Parathyroid adenoma (tissue), 2 donors: ENCODE measurements around the gene REEP1.
A peak's percentile ranks its signal among the peaks of the same experiment; 100 is the strongest.

Experiments used
- H2AFZ ChIP-seq: fragments of 300-600 bp; sonication (generic); one replicate; pipeline ENCODE4 v1.7.0; 2017; ENCODE audit warnings: antibody characterized with exemption, mild to moderate bottlenecking
- H3K27ac ChIP-seq: fragments of 300-600 bp; sonication (generic); one replicate; pipeline ENCODE4 v1.7.0; 2017
- H3K27me3 ChIP-seq: fragments of 300-600 bp; sonication (generic); one replicate; pipeline ENCODE4 v1.7.0; 2017; ENCODE audit warnings: low read length; ENCODE audit not compliant: control insufficient read depth, insufficient read depth
- H3K36me3 ChIP-seq: fragments of 300-600 bp; sonication (generic); one replicate; pipeline ENCODE4 v1.7.0; 2017; ENCODE audit warnings: low read length; ENCODE audit not compliant: control insufficient read depth, insufficient read depth
- H3K4me1 ChIP-seq: fragments of 300-600 bp; sonication (generic); one replicate; pipeline ENCODE4 v1.7.0; 2017; ENCODE audit warnings: control low read depth
- H3K4me2 ChIP-seq: fragments of 300-600 bp; sonication (generic); one replicate; pipeline ENCODE4 v1.7.0; 2017; ENCODE audit warnings: low read length
- H3K4me3 ChIP-seq: fragments of 300-600 bp; sonication (generic); one replicate; pipeline ENCODE4 v1.7.0; 2017; ENCODE audit warnings: low read depth, low read length
- H3K79me2 ChIP-seq: fragments of 300-600 bp; sonication (generic); one replicate; pipeline ENCODE4 v1.7.0; 2017; ENCODE audit warnings: control low read depth
- H3K9ac ChIP-seq: fragments of 300-600 bp; sonication (generic); one replicate; pipeline ENCODE4 v1.7.0; 2017; ENCODE audit warnings: mild to moderate bottlenecking
- H3K9me3 ChIP-seq: fragments of 300-600 bp; sonication (generic); one replicate; pipeline ENCODE4 v1.7.0; 2017; ENCODE audit warnings: low read length; ENCODE audit not compliant: control insufficient read depth
- TF ChIP-seq, protein P1 (sequence below): fragments of 300-600 bp; sonication (generic); IDR thresholded peaks from one replicate; pipeline ENCODE4 v1.7.0; 2017; ENCODE audit warnings: antibody characterized with exemption, mild to moderate bottlenecking
- donor health status: primary hyperparathyroidism.

REEP1 gene

DNA sequence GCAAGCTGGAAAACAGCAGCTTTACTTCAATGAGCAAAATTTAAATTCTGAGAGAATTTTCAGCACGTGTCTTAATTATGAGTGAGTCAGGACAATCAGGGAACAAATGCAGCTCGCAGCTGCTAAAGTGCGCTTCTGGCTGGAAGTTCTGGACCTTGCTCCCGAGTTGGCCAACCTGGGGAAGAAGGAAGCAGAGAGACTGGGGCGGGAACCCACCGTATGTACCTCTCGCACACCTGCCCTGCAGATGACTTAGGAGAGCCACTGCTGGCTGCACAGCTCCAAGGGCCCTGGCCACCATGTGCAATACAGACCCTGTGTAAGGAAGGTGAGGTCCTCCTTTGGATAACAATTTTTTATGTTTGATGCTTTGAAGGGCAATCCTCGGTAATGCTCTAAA is 42.4 kb downstream of the REEP1 start:
- Histone ChIP-seq H3K4me1 (peaks cover 10% of the 10 kb centered on the region), H3K4me3 (no peak overlapping the region), H3K27me3 (no peaks in the 10 kb centered on the region), H3K4me2 (no peak overlapping the region), H3K36me3 (no peaks in the 10 kb centered on the region), H2AFZ (no peak overlapping the region), H3K79me2 (no peaks in the 10 kb centered on the region), H3K9me3 (no peaks in the 10 kb centered on the region), H3K27ac (no peak overlapping the region), H3K9ac (no peak overlapping the region)
- TF ChIP-seq, protein P1, sequence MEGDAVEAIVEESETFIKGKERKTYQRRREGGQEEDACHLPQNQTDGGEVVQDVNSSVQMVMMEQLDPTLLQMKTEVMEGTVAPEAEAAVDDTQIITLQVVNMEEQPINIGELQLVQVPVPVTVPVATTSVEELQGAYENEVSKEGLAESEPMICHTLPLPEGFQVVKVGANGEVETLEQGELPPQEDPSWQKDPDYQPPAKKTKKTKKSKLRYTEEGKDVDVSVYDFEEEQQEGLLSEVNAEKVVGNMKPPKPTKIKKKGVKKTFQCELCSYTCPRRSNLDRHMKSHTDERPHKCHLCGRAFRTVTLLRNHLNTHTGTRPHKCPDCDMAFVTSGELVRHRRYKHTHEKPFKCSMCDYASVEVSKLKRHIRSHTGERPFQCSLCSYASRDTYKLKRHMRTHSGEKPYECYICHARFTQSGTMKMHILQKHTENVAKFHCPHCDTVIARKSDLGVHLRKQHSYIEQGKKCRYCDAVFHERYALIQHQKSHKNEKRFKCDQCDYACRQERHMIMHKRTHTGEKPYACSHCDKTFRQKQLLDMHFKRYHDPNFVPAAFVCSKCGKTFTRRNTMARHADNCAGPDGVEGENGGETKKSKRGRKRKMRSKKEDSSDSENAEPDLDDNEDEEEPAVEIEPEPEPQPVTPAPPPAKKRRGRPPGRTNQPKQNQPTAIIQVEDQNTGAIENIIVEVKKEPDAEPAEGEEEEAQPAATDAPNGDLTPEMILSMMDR, result no peak

DNA sequence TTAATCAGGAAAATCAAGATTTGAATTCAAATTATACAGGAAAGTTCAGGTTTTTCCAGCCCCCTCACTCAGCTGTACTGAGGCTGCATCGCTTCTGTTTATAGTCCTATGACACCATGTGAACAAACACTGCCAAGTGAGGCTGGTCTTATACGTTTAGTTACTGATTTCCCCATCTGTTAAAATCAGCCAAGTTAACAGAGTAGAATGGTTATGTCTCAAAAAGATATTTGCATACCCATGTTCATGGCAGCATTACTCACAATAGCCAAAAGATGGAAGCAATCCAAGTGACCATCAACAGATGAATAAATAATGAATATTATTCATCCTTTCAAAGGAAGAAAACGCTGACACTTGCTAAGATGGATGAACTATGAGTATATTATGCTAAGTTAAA is 43.8 kb downstream of the REEP1 start:
- H3K4me2 ChIP-seq, result no peak overlapping the region
- no peak overlapping the region for H3K9ac ChIP-seq
- H3K79me2 ChIP-seq, result no peaks in the 10 kb centered on the region
- peaks cover 5% of the 10 kb centered on the region for H3K4me1 ChIP-seq
- no peaks in the 10 kb centered on the region for H3K36me3 ChIP-seq
- H3K27me3 ChIP-seq, result no peaks in the 10 kb centered on the region
- no peak overlapping the region for H2AFZ ChIP-seq
- H3K4me3 ChIP-seq, result no peak overlapping the region
- no peak overlapping the region for H3K27ac ChIP-seq
- H3K9me3 ChIP-seq, result no peaks in the 10 kb centered on the region
- TF ChIP-seq, protein P1, result no peak

DNA sequence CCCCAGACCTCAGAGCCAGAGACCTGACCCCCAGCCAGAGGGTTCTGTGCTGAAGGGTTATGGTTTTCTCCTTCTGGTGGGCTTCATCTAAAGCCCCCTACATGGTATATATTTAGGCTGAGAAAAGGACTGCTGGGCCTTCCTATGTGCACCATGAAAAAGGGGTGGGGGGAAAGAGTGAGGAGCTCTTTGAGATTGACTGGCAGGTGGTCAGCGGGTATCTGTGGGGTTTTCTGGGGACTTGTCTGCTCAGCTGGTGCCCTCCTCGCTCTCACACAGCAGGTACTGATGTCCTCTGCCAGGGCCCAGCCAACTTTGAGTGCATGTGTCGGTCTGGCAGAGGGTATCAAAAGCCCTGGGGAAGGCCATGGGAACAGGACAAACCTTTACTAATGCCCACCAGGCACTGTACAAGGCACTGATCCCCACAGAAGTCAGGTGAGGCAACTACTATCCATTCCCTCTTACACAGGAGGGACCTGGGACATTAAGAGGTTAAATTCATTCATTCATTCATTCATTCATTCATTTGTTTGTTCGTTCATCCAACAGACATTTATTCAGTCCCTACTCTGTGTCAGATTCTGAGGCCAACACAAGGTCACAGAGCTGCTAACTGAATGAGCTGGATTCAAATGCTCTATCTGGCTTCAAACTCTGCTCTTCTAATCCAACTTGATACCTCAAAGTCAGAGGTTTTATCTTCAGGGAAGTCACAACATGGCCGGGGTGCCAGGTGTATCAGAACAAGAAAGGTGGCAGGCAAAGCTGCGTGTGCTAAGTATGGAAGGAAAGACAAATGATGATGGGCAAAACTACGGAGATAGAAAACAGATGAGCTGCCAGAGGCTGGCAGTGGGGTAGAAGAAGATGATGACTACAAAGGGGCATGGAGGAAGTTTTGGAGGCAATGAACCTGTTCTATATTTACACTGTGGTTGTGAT is 44.6 kb downstream of the REEP1 start:
- no peaks in the 10 kb centered on the region for H3K36me3 ChIP-seq
- H2AFZ ChIP-seq, result no peak overlapping the region
- no peaks in the 10 kb centered on the region for H3K79me2 ChIP-seq
- H3K4me3 ChIP-seq, result no peak overlapping the region
- peaks cover 2% of the 10 kb centered on the region for H3K4me1 ChIP-seq
- H3K9ac ChIP-seq, result no peak overlapping the region
- H3K27me3 ChIP-seq, result no peaks in the 10 kb centered on the region
- no peak overlapping the region for H3K27ac ChIP-seq
- TF ChIP-seq, protein P1, result no peak
- H3K9me3 ChIP-seq, result no peaks in the 10 kb centered on the region
- H3K4me2 ChIP-seq, result no peak overlapping the region

DNA sequence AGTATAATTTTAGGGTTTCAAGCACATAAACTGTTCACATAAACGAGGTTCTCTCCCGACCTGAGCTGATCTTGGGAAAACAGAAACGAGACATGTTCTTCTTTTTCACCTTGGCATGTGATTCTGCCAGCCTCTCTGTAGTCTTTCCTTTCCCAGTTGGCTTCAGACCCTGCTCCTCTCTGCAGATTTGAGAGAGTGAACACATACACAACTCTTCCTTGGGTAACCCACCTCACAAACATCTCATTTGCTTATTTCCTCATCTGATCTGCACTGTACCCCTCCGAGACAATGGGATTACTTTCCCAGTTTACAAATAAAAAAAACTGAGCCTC is 46.1 kb downstream of the REEP1 start:
- no peak overlapping the region for H3K9ac ChIP-seq
- TF ChIP-seq, protein P1, result no peak
- no peak overlapping the region for H2AFZ ChIP-seq
- H3K4me3 ChIP-seq, result no peak overlapping the region
- peak overlapping the region; percentile 50 for H3K27ac ChIP-seq
- no peaks in the 10 kb centered on the region for H3K36me3 ChIP-seq
- H3K27me3 ChIP-seq, result no peaks in the 10 kb centered on the region
- H3K4me1 ChIP-seq, result peaks cover 4% of the 10 kb centered on the region
- H3K4me2 ChIP-seq, result no peak overlapping the region
- H3K9me3 ChIP-seq, result no peaks in the 10 kb centered on the region
- H3K79me2 ChIP-seq, result no peaks in the 10 kb centered on the region
